Measurements from ENCODE around the gene FES.
"Not testable (repeated sequence)": the region's sequence is repeated elsewhere in the genome, so short reads cannot be mapped to it uniquely, and the experiment has no call there.

FES gene

DNA sequence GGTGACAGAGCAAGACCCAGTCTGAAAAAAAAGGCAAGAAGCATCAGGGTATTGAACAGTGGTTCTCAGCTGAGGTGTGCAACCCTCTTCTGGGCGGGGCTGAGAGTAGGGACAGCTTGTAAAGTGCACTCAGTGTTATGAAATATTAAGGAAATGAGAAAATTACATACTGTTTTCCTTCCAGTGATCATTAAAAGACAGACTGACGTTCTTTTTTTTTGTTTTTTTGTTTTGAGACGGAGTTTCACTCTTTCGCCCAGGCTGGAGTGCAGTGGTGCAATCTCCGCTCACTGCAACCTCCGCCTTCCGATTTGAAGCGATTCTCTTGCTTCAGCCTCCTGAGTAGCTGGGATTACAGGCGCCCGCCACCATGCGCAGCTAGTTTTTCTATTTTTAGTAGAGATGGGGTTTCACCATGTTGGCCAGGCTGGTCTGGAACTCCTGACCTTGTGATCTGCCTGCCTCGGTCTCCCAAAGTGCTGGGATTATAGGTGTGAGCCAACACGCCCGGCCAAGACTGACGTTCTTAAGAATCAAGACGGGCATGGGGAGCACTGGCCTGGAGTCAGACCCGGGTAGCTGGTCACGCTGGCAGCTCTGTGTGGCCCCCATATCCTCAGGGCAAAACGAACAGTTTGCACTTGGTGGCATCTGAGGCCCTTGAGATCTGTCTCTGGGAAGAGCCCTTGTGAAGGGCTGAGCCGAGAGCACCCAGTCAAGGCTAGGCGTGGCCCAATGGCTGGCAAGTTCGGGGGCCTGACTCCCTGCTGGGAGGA is 30.2 kb downstream of the FES start:
- H3K36me3 Mint-ChIP-seq (ENCODE audit: low read depth): peaks cover 36% of the 10 kb centered on the region
- H3K9me3 Mint-ChIP-seq: no peaks in the 10 kb centered on the region
- no peak overlapping the region for H3K4me3 Mint-ChIP-seq
- no peak overlapping the region for H3K27ac Mint-ChIP-seq
- H3K4me1 Mint-ChIP-seq: no peaks in the 10 kb centered on the region
- H3K27me3 Mint-ChIP-seq: no peaks in the 10 kb centered on the region
- DNase-seq (no peak), ATAC-seq (no peak)

DNA sequence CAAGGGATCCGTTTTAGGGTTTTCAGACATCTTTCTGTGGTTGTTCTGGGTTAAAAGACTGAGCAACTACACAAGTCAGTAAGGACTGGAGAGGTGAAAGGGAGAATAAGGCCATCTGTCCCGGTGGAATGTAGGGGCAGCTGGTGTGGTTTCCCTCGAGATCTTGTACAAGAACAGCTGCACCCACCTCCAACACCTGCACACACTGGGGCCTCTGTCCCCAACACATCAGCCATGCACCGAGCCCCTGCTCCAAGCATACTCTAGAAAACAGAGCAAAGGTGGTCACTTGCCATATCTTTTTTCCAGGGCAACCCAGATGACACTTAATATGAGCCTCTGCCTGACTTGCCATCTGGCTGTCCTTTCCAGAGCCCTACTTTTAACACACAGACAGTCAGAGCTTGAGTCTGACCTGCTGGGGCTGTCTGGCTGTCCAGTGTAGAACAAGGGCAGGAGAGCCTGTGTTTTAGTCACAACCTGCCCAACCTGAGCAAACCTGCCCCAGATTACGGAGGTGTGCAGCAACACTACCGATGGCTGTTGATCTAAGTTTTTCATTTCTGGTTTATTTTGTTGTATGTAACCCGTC is 31.0 kb downstream of the FES start:
- no peak for DNase-seq
- no peak for ATAC-seq
- Mint-ChIP-seq H3K27me3 (no peaks in the 10 kb centered on the region), H3K4me3 (no peak overlapping the region), H3K9me3 (no peaks in the 10 kb centered on the region), H3K4me1 (no peaks in the 10 kb centered on the region), H3K36me3 (ENCODE audit: low read depth) (peaks cover 44% of the 10 kb centered on the region), H3K27ac (peak overlapping the region; percentile 15)

DNA sequence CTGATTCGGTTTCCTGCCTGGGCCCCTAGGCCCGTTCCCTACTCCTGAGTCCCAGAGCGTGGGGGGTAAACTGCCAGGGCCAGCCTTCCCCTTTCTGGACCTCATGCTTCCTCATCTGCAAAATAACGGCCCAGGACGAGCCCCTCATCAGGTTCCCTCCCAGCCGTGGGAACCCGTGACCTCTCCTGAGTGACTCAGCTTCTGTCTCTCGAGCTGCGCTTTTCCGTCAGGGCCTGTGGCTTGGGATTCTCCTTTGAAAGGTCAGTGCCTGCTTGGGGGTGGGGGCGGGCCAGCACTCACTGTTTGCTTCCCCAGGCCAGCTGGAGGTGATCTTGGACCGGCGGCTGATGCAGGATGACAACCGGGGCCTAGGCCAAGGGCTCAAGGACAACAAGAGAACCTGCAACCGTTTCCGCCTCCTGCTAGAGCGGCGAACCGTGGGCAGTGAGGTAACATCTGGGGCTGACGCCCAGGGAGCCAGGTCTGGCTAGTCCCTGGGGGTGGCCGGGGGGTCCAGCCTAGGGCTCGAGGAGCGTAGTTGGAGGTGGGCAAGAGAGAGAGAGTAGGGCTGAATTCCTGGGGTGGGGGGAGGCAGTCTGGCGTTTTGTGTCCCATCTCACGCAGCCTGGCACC is 31.6 kb downstream of the FES start:
- peak; percentile 2 for ATAC-seq
- no peaks in the 10 kb centered on the region for H3K4me1 Mint-ChIP-seq
- no peak for DNase-seq
- peaks cover 49% of the 10 kb centered on the region for H3K36me3 Mint-ChIP-seq (ENCODE audit: low read depth)
- H3K4me3 Mint-ChIP-seq: no peak overlapping the region
- H3K9me3 Mint-ChIP-seq: no peaks in the 10 kb centered on the region
- no peaks in the 10 kb centered on the region for H3K27me3 Mint-ChIP-seq
- no peak overlapping the region for H3K27ac Mint-ChIP-seq

DNA sequence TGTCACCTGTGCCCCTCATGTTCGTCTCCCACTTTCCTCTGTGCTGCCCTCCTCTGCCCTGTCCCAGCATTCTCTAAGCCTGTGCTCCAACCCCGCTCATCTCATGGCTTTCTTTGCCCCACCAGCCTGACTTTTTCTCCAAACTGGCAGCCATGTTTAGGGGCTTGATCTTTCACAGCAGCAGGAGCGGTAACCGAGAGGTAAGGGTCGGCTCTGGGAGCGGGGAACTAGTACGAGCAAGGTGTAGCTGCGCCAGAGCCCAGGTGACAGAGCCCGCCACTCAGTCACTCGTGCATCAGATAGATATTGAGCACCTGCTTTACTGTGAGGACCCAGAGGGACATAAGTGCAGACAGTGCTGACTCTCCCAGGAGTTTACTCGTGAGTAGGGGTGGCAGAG is 32.2 kb downstream of the FES start:
- ATAC-seq (no peak), DNase-seq (no peak)
- Mint-ChIP-seq H3K27me3 (no peaks in the 10 kb centered on the region), H3K36me3 (ENCODE audit: low read depth) (peaks cover 54% of the 10 kb centered on the region), H3K4me3 (no peak overlapping the region), H3K9me3 (no peaks in the 10 kb centered on the region), H3K4me1 (peaks cover 2% of the 10 kb centered on the region), H3K27ac (no peak overlapping the region)

DNA sequence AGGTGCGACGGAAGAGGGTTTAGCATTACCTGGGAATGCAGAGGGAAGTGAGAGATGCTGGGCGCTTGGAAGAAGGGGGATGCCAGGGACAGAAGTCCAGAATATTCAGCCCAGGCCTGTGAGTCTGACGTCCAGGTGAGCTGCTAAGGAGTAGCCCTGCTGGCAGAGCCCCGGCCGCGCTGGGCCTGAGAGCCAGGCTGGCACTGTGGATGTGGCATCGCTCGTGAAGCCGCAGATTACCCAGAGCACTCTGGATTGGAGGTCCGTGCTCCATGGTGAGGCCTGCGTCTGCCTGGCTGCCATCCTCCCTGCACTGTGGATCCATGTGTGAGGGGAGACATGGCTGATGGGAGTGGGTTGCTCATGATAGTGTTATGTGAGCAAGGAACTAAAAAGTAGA is 33.3 kb downstream of the FES start:
- no peak overlapping the region for H3K4me3 Mint-ChIP-seq
- H3K27me3 Mint-ChIP-seq: no peaks in the 10 kb centered on the region
- ATAC-seq (no peak), DNase-seq (no peak)
- peaks cover 2% of the 10 kb centered on the region for H3K4me1 Mint-ChIP-seq
- no peaks in the 10 kb centered on the region for H3K9me3 Mint-ChIP-seq
- H3K27ac Mint-ChIP-seq: no peak overlapping the region
- H3K36me3 Mint-ChIP-seq (ENCODE audit: low read depth): peaks cover 57% of the 10 kb centered on the region

DNA sequence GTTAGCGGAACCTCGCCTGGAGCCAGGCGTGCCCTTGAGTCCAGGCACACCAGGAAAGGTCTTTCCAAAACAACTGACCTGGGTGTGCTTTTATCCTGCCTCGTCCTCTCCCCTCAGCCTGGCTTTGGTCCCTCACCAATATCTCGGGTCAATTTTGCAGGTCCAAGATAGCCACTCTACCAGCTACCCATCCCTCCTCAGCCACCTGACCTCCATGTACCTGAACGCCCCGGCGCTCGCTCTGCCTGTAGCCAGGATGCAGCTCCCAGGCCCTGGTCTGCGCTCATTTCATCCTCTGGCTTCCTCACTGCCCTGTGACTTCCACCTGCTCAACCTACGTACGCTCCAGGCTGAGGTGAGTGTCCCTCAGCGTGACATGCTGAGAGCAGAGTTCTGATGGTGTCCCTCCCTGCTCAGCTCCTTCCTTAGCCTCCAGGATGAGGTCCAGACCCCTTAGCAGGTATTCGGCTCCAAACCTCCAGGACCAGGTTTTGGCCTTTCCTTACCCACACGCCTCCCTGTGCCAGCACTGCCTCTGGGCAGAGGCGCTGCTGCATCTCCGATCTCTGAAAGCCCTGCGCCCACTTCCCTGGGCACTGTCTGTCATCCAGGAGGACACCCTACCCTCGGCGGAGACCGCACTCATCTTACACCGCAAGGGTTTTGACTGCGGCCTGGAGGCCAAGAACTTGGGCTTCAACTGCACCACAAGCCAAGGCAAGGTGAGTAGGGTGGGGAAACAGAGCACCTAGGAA is 33.9 kb downstream of the FES start:
- H3K4me1 Mint-ChIP-seq: peaks cover 4% of the 10 kb centered on the region
- H3K4me3 Mint-ChIP-seq: no peak overlapping the region
- no peak overlapping the region for H3K27ac Mint-ChIP-seq
- no peak for DNase-seq
- peaks cover 51% of the 10 kb centered on the region for H3K36me3 Mint-ChIP-seq (ENCODE audit: low read depth)
- no peaks in the 10 kb centered on the region for H3K27me3 Mint-ChIP-seq
- no peaks in the 10 kb centered on the region for H3K9me3 Mint-ChIP-seq
- no peak for ATAC-seq

DNA sequence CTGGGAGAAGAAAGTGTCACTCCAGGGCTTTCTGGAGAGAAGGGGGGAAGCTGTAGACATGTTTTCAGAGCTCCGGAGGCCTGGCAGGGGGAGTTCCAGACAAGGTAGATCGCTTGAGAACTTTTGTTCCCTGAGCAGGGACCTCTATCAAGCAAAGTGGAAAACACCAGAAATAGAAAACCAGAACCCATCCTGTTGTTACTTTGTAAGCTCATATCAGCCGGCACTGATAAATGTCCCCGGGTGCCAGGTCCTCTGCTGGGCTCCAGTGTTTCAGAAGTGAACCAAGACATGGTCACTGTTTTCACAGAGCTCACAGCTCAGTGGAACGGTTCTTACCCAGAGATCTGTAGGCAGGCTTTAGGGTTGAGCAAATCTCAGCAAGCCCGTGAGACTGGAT is 34.5 kb downstream of the FES start:
- H3K9me3 Mint-ChIP-seq: no peaks in the 10 kb centered on the region
- H3K4me1 Mint-ChIP-seq: peaks cover 8% of the 10 kb centered on the region
- H3K4me3 Mint-ChIP-seq: no peak overlapping the region
- no peak overlapping the region for H3K27ac Mint-ChIP-seq
- H3K36me3 Mint-ChIP-seq (ENCODE audit: low read depth): peaks cover 45% of the 10 kb centered on the region
- ATAC-seq (no peak), DNase-seq (no peak)
- H3K27me3 Mint-ChIP-seq: no peaks in the 10 kb centered on the region

DNA sequence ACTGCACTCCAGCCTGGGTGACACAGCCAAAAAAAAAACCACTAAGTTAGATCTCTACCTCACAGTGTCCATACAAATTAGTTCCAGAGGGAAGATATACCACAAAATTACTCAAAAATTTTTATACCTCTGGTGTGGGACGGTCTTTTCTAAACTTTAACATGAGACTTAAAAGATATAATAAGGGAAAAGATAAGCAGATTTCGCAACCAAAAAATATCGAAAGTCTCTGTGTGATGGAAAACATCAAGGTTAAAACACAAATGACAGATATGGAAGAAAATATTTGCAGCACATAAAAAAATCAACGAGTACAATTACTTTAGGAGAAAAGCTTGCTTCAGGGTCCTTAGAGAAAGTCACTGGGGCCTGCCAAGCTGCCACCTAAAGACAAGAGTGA is 37.6 kb downstream of the FES start:
- ATAC-seq: no peak
- no peak for DNase-seq
- Mint-ChIP-seq H3K4me3 (no peak overlapping the region), H3K27ac (no peak overlapping the region), H3K27me3 (no peaks in the 10 kb centered on the region), H3K36me3 (ENCODE audit: low read depth) (peaks cover 34% of the 10 kb centered on the region), H3K9me3 (no peaks in the 10 kb centered on the region), H3K4me1 (peaks cover 17% of the 10 kb centered on the region)

DNA sequence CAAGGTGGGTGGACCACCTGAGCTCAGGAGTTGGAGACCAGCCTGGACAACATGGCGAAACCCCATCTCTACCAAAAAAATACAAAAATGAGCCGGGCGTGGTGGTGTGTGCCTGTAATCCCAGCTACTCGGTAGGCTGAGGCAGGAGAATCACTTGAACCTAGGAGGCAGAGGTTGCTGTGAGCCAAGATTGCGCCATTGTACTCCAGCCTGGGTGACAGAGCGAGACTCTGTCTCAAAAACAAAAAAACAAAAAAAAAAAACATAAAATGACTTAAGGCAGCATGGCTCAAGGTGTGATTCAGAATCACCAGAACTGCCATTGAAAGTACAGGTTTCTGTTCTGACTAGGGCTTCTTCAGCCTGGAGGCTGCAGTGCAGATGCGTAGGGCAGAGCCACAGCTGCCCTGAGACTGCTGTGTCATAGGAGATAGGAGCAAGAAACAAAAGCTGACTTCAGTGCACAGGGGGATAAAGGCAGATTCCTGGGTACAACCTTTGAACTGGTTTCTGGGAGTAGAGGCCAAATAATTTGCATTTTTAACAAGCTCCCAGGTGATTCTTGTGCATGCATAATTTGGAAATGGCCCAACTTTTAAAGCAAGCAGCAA is 38.5 kb downstream of the FES start:
- not testable (repeated sequence) for H3K27me3 Mint-ChIP-seq, DNase-seq, H3K9me3 Mint-ChIP-seq, H3K27ac Mint-ChIP-seq, H3K4me3 Mint-ChIP-seq
- peak; percentile 63 for ATAC-seq
- H3K4me1 Mint-ChIP-seq: peaks cover 17% of the 10 kb centered on the region
- peaks cover 30% of the 10 kb centered on the region for H3K36me3 Mint-ChIP-seq (ENCODE audit: low read depth)

DNA sequence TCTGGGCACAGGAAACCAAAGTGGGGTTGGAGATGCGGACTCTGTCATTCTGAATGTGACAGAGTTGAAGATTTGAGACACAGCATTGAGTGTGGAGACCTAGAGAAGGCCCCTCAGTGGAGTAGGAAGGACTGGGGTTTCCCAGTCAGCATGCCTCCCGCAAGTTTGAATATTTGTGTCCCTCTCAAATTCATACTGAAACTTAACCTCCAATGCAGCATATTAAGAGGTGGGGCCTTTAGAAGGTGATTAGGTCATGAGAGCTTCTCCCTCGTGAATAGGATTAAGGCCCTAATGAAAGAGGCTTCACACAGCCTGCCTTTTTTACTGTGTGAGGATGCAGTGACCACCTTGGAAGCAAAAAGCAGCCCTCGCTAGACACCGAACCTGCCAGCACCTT is 40.1 kb downstream of the FES start:
- no peak overlapping the region for H3K4me3 Mint-ChIP-seq
- no peak overlapping the region for H3K27ac Mint-ChIP-seq

DNA sequence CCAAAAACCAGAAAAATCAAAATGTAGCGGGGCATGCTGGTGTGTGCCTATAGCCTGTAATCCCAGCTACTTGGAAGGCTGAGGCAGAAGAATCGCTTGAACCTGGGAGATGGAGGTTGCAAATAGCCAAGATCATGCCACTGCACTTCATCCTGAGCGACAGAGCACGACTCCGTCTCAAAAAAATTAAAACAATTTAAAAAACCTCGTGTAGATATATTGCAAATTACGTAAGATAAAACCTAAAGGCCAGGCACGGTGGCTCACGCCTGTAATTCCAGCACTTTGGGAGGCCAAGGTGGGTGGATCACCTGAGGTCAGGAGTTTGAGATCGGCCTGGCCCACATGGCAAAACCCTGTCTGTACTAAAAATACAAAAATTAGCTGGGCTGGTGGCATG is 42.5 kb downstream of the FES start:
- H3K27ac Mint-ChIP-seq; DNase-seq; H3K4me3 Mint-ChIP-seq; H3K9me3 Mint-ChIP-seq; H3K27me3 Mint-ChIP-seq; ATAC-seq; H3K36me3 Mint-ChIP-seq (ENCODE audit: low read depth): not testable (repeated sequence)
- peaks cover 42% of the 10 kb centered on the region for H3K4me1 Mint-ChIP-seq

More for the DNA sequence above, 40.1 kb downstream of the FES start:
- peaks cover 21% of the 10 kb centered on the region for H3K36me3 Mint-ChIP-seq (ENCODE audit: low read depth)
- DNase-seq (no peak), ATAC-seq (peak; percentile 69)
- peaks cover 24% of the 10 kb centered on the region for H3K4me1 Mint-ChIP-seq
- H3K27me3 Mint-ChIP-seq: no peaks in the 10 kb centered on the region
- H3K9me3 Mint-ChIP-seq: no peaks in the 10 kb centered on the region

DNA sequence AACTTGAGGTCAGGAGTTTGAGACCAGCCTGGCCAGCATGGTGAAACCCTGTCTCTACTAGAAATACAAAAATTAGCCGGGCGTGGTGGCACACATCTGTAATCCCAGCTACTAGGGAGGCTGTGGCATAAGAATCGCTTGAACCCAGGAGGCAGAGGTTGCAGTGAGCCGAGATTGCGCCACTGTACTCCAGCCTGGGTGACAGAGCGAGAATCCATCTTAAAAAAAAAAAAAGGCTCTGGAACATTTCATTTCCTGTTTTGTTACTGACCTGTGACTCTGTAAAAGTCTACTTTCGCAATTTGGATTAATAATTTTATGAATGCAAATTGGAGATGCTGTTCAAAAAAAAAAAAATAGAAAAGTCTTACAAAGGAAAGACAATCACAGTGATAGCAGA is 43.8 kb downstream of the FES start:
- H3K36me3 Mint-ChIP-seq (ENCODE audit: low read depth); ATAC-seq; H3K9me3 Mint-ChIP-seq; H3K27ac Mint-ChIP-seq; DNase-seq; H3K27me3 Mint-ChIP-seq: not testable (repeated sequence)
- H3K4me3 Mint-ChIP-seq: peak overlapping the region; percentile 57
- peaks cover 46% of the 10 kb centered on the region for H3K4me1 Mint-ChIP-seq

DNA sequence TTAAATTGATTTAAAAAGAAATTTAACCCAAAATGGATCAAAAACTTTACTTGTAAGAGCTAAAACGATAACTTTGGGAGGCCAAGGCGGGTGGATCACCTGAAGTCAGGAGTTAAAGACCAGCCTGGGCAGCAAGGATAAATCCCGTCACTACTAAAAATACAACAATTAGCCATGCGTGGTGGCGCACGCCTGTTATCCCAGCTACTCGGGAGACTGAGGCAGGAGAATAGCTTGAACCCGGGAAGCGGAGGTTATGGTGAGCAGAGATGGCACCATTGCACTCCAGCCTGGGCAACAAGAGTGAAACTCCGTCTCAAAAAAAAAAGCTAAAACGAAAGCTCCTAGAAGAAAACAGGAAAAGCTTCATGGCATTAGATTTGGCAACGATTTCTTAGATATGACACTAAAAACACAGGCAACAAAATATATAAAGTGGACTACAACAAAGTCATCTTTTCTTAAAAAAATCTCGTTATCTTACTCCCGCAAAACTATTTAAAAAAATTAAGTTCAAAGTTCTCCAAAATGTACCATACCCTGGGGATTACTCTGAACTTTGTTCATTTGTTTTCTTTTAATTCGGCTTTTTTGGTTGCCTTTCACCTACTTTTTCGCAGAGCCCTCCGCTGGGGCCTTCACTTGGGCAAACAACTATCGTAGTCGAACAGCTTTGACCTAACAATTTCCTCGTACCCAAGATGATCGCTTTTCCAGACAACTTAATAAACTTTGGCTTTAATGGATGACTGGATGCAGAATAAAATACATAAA is 45.1 kb downstream of the FES start:
- ATAC-seq: no peak
- no peak for DNase-seq
- peak overlapping the region; percentile 98 for H3K4me3 Mint-ChIP-seq
- no peaks in the 10 kb centered on the region for H3K27me3 Mint-ChIP-seq
- peak overlapping the region; percentile 99 for H3K27ac Mint-ChIP-seq
- no peaks in the 10 kb centered on the region for H3K36me3 Mint-ChIP-seq (ENCODE audit: low read depth)
- no peaks in the 10 kb centered on the region for H3K9me3 Mint-ChIP-seq
- peaks cover 48% of the 10 kb centered on the region for H3K4me1 Mint-ChIP-seq

Data from activated naive CD8-positive, alpha-beta T cell treated with anti-CD3 and anti-CD28 coated beads, Interleukin-2, amount 50 U/mL, for 24 hours (primary cell).